ENCODE data around the gene SIGMAR1.

Gene SIGMAR1

DNA sequence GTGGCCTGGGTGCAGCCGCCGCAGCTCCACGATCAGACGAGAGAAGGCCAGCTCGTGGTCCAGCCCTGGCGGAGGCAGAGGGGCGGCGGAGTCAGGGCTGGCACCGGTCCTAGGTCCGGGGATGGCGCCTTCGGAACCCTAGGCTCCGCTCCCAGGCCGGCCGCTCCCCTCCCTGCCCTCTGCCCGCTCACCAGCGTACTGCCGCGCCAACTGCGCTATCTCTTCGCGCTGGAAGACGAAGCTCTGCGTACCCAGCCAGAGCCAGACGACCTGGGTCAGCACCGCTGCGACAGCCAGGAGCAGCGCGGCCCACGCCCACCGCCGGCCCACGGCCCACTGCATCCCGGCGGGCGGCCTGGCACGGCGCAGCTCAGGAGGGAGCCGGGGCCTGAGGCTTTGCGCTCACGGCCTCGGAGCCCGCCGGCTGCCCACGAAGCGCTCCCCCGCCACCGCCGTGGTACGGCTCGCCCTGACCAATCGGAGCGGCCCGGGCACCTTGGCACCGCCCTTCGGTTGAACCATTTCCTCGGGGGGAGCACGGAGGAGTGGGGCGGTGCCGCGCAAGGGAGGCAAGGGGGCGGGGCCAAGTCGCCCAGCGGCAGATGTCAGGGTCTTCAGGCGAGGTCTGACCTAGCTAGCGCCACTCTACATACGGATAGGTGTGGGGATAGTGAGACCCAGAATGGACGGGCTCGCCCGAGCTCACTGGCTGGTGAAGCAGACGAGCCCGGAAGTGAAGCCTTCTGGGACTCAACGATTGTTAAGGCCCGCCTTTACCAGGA lies at the start of gene SIGMAR1:
Gene SIGMAR1, minus strand, starts transcription at position 432 of the 782 bp plus-strand sequence. Its CDS starts 90 bp downstream, at position 342.
- peak; percentile 95 for DNase-seq

DNA sequence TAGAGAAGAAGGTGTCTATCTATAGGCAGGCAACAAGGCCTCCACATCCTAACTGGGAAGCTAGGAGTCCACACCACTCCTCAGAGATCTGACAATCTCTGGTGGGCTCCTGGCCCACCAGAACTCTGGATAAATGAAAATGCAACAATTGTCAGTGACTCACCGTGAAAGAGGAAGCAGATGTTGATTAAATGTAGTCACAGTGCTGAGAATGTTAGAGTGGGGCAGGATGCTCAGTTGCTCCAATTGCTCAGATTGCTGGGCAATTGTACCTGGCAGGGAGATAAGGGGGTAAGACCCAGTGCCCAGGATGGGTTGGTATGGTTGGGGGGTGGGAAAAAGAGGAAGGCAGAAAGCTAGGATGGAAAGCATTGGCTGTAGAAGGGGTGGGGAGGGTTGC lies 49.1 kb upstream of the SIGMAR1 start:
- no peak for DNase-seq

DNA sequence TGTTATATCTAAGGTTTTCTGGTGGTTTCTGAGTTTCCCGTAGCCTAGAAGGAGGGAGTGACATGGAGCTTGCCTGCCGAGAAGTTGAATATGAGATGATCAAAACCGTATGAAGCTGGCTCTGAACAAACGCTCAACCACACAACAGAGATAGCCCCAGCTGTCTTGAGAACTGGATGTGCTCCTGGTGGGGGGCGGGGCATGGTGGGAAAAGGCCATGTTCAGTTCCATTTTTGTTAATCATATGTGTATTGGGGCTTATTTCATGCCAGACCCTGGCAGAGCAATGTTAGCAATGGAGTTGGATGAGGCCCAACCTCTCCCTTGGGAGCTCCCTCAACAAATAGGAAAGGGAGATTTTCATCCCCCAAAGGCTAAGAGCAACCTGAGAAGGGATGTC lies 48.6 kb upstream of the SIGMAR1 start:
- DNase-seq, result no peak

DNA sequence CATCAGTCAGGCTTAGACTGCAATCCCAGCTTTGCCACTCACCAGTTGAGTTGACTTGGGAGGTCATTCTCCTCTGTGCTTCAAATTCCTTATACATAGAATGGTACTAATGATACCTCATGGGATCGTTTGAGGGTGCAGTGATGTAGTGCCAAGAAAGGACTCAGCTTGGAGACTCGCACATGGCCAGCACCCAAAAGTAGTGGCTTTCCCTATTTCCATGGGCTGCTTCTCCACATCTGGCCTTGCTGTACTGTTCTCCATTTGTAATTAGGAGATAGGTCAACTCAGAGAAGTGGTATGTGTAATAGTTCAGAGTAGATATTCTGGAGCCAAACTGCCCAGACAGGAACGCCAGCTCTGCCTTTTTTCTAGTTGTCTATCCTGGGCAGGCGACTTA lies 48.0 kb upstream of the SIGMAR1 start:
- no peak for DNase-seq

DNA sequence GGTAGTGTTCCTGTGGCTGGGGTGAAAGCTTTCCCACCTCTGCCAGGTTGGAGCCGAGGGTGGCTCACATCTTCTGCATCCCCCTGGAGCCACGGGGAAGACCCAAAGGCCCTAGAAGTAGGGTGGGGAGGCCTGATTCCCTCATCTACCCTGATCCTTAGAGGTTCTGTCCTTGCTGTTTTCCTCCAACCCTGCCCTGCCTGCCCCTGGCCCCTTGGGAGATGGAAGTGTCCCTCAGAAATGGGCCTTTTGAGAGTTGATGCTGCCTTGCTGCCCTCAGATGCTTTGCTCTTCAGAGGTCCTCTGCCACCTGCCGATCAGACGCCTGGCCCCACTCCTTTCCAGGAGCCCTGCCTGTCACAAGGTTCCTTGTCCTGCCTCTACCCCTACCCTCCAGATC lies 47.2 kb upstream of the SIGMAR1 start:
- DNase-seq, result no peak

DNA sequence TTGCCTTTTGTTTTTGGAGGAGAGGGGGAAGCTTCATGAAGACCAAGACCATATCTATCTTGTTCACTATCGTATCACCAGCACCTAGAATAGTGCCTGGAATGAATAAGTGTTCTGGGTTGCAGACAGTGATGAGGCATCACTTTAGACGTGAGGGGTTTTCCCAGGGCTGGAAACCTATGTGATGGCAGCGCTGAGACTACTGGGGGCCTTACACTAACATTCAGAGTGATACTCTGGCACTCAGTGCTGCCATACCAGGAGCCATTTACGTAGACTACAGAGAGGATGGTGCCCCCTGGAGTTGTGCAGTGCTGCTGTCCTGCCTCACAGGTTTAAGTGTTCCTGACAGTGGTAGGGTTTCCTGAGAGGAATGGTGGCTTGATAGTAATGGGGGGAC lies 46.6 kb upstream of the SIGMAR1 start:
- DNase-seq, result no peak

DNA sequence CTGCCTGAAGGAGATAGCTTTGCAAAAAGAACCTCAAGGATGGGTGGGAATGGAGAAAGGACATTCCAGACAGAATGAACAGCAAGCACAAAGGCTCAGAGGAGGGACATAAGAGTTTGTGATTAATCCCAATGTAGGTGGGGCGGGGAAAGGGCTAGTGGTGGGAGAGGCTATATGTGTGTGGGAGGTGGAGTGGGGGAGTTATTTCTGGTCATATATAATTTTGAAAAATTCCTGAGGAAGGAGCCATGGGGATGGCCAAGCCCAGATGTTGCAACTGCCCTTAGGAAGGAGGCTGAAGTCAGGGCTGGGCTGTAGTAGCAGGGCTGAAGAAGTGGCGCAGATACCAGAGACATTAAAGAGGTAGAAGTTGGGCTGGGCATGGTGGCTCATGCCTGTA lies 38.3 kb upstream of the SIGMAR1 start:
- DNase-seq, result no peak

DNA sequence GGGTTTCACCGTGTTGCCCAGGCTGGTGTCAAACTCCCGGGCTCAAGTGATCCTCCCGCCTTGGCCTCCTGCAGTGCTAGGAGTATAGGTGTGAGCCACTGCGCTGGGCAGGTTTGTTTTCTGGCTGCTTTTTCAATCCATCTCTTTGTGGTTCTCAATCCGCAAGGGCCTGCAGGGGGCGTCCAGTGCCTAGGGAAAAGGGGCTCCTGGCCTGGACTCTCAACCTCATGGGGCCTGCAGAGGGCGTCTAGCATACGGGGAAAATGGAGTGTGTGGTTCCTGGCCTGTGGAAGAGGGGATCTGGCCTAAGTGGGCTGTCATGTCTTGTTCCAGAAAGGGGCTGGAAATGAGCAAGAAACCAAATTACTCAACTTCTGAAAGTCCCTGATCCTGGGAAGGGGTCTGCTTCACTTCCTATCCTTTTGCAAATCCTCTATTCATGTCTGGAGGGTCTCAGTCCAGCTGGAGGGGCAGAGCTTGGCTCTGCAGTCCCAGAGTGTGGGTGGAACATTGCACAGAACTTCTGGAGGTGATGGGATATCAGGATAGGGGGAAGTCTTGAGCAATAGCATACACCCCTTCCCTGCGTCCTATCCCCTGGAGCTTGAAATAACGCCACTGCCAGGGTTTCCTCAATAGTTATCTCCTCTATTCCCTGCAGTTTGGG lies 37.6 kb upstream of the SIGMAR1 start:
- peak; percentile 84 for DNase-seq

DNA sequence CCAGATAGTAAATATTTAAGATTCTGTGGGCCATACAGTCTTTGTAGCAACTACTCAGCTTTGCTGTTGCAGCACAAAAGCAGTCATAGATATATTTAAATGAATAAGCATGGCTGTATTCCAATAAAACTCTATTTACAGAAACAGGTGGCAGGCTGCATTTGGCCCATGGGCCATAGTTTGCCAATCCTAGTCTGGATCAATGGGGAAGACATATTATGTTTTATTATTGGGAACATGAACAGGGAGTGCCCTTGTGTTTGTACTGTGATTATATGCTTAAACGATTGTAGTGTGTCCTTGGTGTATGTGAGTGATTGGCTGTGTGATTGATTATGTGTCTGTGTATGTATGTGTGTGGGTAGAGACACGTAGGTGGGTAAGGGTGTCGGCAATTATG lies 36.9 kb upstream of the SIGMAR1 start:
- DNase-seq, result no peak

DNA sequence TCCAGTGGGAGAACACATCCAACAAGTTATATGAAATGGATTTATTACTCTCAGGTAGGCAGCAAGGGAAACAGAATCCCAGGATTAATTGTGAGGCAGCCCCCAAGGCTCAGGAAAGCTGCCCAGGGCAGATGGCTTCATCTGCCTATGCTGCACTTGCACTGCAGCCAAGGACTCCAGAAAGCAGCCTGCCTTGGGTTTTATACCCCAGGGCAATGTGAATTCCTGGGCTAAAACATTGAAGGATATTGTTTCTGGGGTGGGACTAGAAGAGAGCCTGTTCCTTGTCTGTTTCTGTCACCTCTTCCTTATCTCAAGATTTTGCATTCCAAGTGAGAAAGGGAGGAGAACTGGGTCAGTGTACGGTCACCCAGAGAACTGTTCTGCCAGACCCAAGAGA lies 33.7 kb upstream of the SIGMAR1 start:
- no peak for DNase-seq

DNA sequence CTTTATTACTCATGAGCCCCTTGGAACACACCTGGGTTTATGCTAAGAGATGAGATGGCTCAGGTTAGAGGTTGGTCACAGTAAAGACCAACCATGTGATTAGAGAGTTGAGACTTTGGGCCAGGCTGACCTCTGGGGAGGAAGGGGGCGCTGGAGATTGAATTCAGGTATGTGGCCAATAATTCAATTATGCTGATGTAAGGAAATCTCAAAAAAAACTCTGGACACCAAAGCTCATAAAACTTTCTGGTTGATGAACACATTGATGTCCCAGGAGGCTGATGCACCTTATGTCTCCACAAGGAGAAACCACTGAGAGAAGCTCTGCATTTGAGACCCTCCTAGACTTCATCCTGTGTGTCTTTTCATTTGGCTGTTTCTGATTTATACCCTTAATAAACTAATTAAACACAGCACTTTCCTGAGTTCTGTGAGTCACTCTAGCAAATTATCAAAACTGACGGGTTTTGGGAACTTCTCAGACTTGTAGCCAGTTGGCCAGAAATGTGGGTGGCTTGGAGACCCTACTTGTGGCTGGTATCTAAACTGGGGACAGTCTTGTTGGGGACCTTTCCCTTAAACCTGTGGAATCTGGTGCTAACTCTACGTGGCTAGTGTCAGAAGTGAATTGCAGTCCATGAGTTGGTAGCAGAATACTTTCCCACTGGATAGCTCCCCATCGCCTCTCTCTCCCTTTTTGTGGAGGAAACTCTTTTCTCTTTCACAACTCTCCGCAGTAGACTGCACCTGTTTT lies 32.4 kb upstream of the SIGMAR1 start:
- no peak for DNase-seq

DNA sequence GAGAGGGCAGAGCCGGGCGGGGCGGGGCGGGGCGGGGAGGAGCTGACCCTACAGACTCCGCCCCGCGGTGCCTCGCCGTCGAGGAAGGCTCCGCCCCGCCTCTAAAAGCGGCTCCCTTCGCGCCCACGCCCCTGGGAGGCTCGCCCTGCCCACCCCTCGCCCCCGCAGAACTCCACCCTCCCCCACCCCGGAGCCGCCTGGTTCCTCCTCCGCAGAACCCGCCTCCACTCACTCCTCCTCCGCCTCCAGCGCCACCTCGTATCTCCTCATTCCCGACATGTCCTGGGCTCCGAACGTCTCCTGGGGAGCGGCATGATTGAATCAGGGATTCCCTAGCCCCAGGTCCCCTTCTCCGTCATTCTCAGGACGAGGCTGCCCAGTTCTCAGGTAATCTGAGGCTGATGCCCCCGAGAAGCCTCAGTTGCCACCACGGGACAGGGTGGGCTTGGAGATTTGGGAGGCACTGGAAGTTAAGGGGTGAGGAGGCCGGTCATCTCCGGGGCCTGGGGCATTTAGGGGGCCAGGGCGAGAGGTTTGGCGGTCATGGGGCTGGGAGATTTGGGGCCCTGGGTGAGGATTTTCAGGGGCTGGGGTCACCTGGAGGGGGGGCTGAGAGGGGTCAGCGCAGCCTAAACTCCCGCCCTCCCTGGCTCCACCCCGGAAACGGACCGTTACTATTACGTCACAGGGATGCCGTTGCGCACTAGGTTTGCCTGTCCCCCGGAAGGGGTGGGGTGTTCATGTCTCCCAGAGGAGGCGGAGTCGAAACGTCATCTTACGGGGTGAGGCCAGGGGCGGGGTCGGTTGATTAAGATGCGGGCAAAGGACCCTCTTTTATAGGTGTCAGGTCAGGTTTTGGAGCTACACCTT lies 28.0 kb upstream of the SIGMAR1 start:
- DNase-seq, result peak; percentile 94

DNA sequence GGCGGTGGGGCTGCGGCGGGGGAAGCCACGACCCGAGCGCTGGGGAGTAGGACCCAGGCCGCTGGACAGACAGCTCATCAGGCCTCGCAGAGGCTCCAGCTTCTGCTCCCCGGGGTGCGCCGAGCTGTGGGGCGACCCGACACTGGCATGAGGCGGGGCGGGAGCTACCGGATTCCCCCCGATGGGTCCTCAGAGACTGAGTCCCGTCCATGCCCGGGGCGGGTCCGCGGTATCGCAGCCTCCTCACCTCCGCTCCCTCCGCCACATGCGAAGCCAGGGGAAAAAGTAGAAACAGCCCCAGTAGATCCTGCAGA lies 27.4 kb upstream of the SIGMAR1 start:
- no peak for DNase-seq

DNA sequence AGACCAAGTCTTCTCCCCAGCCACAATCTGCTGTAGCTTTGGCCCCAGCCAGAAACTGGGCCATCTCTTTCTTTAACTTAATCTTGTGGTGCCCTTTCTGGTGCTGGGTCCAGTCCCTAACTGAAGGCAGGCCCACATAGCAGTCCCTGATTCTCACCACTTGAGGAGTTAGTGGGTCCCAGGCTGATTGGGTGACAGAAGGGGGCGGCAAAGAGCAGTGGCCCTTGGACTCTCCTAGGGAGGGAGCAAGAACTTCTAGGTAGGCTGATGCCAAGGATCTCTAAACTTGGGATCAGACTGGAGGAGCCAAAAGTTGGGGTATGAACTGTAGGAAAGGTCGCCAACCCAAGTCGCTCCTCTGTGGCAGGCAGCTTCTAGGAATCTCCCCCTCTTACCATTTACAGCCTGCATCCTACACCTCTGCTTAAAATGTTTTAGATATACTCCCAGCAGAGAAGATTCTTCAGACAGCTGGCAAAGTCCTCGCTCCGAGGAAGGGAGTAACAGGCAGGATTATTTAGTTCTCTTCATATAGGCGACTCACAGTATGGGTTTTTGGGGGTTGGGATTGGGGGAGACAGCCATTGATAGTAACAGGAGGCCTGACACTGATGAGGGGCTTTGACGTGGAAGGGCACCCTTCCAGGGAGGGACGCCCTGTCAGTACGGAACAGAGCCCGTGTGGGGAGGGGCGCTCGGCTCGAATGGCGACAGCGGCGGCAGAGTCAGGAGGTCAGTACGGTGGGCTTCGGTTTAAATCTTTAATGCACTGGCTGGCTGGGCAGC lies 26.9 kb upstream of the SIGMAR1 start:
- peak; percentile 71 for DNase-seq

DNA sequence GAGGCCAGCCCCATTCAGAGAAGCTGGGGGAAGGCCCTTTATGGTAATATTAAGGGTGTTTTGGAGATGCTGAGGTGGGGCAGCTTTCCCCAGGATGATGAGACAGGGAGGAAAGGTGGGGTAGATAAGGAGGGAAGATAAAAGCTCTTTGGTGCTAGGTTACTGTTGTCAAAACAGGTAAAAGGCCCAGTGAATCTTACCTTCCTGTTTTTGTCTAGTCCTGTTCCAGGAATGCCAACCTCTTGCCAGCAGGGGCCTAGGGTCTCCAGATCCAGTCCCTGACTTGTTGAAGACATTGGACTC lies 25.7 kb upstream of the SIGMAR1 start:
- DNase-seq, result no peak

DNA sequence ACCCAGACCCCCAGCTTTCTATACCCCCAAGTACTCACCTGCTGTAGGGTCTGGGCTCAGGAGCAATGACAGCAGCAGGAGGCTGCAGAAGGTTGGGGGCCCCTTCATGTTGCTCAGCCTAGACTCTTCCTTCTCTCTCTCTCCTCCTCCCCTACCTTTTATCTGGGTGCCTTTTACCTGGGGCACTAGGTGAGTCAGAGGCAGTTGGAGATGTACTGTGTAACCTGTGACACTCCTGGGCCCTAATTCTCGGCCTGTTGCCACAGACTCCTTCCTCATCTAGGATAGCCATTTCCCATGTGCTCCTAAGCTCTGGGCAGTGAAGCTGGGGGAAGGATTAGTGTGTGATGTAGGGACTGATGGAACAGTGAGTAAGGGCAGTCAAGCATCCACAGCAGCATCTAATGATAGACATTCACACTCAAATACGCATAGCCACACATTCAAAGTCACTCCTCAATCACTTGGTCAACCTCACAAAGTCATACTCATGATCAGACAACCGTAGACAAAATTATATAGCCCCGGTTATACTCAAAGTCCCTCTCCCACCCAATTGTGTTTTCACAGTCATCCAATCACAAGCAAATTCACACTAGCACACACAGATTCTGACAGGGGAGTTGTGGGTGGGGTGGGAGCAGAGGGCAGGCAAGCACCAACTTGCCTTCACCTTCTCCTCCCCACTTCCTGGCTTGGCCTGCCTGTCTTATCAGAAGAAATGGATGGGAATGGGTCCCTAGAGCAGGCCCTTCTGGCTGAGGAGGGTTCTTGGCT lies 25.1 kb upstream of the SIGMAR1 start, which contains the start of gene CCL27:
Gene CCL27, minus strand, starts transcription at position 132 of the 777 bp plus-strand sequence. Its CDS starts 24 bp downstream, at position 108.
- no peak for DNase-seq

DNA sequence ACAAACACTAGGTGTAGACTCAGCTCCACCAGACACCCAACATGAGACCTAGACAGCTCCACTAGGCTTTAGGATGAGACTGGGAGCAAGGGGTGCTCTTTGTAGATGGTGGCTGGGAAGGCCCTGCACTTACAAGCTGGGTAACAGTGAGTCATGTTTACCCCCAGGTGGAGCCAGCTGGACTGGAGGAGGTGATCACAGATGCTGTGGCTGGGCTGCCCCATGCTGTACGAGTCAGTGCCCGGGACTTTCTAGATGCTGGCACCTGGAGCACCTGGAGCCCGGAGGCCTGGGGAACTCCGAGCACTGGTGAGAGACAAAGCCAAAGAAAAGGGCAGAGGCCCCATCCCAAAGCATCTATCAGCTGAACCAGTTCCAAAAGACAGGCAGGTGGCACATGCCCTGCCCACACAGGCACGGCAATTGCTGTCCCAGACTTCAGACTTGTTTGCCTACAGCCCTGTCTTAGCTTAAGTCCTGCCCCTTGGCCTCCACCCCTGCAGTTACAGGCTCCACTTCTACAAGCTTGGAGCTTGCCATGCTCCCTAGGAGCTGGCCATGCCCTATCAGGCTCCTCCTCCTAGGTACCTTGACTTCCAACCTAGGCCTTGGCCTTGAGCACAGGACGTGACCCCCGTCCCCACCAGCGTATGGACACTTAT lies 22.1 kb upstream of the SIGMAR1 start:
- peak; percentile 92 for DNase-seq

DNA sequence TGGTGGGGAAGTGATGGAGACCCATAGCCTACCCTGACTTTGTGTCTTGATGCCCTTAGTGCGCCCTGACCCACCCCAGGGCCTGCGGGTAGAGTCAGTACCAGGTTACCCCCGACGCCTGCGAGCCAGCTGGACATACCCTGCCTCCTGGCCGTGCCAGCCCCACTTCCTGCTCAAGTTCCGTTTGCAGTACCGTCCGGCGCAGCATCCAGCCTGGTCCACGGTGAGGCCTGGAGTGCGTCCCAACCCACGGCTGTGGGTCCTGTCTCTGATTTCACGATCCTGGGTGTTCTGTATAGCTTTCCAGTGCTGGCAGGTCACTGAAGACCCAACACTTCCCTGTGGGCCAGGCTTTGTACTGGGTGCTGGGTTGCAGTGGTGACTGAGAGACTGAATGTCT lies 20.9 kb upstream of the SIGMAR1 start:
- DNase-seq, result no peak

DNA sequence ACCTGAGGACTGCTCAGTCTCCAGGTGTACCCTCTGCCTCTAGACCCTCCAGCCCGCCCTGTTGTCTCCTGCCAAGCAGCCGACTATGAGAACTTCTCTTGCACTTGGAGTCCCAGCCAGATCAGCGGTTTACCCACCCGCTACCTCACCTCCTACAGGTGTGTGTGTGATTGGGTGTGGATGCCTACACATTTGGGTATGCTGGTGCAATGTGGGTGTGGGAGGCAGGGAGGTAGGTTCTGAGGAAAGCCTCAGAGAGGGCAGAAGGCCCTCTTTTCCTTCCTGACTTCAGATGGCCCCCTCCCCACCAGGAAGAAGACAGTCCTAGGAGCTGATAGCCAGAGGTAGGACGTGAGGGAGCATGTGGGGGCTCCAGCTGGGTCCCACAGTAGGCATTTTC lies 19.4 kb upstream of the SIGMAR1 start:
- DNase-seq, result no peak

DNA sequence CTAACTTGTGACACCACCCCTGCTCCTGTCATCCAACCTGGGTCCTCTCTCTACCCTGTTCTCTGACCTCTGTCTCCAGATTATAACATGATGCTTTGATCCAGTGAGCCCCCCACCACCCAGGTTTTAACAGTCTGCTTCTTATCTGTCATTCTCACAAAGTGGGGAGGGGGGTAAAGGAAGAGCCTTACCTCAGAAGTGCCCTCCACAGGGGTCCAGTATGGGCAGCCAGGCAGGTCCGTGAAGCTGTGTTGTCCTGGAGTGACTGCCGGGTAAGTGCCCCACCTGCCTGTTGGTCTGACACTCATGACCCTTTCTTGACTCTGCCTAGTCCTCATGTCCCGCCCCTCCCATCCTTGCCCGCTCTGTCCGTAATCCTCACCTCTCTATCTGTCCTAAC lies 17.8 kb upstream of the SIGMAR1 start:
- no peak for DNase-seq

Measured in DMS53 (cell line).